ENCODE measurements around the gene CCDC40.

The CCDC40 gene

DNA sequence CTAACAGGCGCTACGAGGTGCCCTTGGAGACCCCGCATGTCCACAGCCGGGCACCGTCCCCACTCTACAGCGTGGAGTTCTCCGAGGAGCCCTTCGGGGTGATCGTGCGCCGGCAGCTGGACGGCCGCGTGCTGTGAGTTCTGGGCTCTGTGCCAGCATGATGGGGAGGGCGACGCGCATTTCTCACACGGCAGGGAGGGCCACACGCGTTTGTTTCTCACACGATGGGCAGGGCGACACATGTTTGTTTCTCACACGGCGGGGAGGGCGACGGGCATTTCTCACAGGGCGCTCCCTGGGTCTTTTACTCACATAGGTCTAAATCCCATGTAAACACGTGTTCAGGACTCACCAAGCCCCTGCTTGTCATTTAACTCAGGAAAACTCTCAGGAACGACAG, 69.3 kb downstream of the CCDC40 start:
- no peak for DNase-seq

DNA sequence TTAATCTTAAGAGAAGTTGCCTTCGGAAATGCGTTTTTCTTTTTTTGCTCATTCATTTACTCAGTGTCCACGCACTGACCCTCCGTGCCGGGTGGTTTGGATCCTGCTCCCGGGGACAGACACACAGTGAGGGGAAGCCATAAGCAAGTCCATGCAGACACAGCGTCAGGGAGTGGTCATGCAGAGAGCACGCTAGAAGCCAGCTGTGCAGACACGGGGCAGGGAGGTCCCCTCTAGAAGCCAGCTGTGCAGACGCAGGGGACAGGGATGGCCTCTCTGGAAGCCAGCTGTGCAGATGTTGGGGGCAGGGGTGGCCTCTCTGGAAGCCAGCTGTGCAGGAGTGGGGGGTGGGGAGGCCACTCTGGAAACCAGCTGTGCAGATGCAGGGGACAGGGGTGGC, 69.7 kb downstream of the CCDC40 start:
- no peak for DNase-seq

DNA sequence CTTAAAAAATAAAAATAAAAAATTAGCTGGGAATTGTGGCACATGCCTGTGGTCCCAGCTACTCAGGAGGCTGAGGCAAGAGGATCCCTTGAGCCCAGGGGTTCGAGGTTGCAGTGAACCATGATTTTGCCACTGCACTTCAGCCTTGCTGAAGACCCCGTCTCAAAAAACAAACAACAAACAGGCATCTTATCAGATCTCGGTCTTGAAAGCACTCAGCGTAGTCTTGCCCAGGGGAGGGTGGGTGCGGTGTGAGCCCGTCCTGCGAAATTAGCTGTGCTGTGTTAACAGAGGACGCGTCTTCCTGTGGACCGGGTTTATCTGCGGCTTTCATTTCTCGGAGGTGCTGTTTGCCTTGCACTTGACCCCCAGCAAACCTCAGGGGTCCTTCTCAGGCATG, 70.3 kb downstream of the CCDC40 start:
- DNase-seq = no peak

DNA sequence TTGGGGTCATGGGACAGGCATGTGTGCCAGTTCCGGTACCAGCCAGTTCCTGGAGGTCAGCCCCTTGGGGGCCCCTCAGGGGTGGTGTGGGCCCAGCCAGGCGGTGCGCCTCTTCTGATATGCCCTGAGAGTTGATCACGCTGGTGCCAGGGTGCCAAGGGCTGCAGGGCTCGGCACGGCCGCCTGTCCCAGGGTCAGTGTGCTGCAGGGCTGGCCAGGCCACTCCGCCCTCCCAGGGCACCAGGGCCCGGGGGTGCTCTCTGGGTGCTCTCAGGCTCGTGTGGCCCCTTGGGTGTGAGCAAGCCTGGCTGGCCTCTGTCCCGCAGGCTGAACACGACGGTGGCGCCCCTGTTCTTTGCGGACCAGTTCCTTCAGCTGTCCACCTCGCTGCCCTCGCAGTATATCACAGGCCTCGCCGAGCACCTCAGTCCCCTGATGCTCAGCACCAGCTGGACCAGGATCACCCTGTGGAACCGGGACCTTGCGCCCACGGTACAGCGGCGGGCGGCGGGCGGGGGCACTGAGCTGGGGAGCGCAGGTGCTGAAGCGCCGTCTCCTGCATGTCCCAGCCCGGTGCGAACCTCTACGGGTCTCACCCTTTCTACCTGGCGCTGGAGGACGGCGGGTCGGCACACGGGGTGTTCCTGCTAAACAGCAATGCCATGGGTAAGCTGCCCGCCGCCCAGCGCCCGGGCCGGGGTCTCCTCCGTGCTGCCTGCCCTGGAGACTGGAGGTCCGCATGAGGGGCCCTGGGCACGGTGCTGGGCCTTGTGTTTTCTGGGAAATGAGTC, 71.0 kb downstream of the CCDC40 start:
- no peak for DNase-seq

DNA sequence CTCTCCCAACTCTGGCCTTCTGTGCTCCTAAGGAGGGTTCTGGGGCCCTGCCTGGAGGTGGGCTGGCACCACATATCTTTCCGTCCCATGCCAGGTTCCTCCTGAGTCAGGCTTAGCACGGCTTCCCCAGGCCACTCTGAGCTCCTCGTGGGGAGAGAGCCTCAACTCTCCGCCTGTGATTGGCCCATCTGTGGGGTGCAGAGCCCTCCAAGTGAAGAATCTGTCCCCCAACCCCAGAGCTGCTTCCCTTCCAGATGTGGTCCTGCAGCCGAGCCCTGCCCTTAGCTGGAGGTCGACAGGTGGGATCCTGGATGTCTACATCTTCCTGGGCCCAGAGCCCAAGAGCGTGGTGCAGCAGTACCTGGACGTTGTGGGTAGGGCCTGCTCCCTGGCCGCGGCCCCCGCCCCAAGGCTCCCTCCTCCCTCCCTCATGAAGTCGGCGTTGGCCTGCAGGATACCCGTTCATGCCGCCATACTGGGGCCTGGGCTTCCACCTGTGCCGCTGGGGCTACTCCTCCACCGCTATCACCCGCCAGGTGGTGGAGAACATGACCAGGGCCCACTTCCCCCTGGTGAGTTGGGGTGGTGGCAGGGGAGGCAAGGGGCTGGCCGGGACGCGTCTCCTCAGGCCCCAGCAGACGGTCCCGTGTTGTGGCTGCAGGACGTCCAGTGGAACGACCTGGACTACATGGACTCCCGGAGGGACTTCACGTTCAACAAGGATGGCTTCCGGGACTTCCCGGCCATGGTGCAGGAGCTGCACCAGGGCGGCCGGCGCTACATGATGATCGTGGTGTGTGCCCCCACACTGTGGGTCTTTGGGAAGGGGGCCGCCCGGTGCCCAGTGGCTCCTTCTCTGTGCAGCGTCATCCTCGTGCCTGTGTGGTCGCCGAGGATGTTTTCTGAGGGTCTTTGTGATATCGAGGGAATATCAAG, 71.9 kb downstream of the CCDC40 start:
- no peak for DNase-seq

DNA sequence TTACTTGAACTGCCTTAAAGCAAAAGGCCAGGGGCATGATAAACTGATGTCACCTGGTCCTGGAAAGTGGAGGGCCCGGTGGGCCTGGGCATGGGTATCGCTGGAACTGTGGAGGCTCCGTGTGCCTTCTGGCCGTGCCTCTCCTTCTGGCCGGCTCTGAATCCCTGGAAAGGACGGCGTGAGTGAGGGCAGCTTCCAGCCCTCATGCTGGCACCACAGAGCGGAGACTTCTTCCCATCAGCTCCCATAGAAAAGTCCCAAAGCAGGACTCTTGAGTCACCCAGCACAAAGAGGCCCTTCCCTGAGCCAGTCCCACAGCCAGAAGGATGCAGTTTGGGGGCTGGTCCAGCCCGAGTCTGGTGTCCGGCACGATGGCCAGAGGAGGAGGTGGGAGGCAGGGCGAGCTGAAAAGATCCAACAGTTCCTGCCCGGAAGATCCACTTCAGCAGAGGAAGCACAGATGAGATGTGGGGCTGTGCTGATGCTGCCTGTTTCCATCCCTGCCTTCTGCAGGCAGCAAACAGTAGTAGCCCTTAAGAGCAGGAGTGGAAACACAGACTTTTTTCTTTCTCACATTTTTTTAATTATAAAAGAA, 72.7 kb downstream of the CCDC40 start:
- DNase-seq = no peak

DNA sequence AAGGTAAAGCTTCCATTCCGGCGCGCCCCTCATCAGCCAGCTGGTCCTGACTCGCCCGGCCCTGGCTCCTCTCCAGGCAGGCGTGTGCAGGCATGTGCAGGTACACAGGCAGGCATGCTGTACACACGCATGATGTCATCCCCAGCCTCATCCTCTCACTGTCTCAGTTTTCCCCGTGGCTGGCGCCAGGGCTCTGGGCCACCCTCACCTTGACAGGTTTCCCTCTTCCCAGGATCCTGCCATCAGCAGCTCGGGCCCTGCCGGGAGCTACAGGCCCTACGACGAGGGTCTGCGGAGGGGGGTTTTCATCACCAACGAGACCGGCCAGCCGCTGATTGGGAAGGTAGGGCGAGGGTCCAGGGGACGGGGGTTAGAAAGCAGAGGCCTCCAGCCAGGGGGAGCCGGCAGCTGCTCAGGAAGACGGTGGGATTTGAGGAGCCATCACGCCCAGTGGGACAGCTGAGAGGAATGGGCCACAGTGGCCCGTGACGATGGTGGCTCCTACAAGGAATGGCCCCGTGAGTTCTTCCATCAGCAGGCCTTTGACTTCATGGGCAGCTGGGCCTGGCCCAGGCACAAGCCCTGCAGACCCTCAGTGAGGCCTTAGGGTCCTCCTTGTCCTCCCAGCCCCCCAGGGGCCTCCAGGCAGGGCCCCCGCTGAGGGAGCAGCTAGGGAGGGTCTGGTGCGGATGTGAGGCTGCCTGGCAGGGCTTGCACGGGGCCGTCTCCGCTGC, 73.4 kb downstream of the CCDC40 start:
- no peak for DNase-seq

DNA sequence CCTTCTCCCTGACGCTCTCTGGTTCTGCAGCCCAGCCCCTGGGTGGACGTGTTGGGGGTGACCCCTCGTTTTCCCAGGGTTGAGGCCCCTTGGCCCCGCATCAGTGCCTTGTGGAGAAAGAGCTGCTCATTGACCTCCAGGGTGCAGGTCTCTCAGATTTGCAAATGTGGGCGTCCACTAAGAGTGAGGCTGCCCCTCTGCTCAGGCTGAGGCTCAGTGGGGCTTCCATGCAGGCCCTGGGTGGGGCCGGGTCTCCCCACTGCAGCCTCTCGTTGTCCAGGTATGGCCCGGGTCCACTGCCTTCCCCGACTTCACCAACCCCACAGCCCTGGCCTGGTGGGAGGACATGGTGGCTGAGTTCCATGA, 74.0 kb downstream of the CCDC40 start:
- DNase-seq = no peak

DNA sequence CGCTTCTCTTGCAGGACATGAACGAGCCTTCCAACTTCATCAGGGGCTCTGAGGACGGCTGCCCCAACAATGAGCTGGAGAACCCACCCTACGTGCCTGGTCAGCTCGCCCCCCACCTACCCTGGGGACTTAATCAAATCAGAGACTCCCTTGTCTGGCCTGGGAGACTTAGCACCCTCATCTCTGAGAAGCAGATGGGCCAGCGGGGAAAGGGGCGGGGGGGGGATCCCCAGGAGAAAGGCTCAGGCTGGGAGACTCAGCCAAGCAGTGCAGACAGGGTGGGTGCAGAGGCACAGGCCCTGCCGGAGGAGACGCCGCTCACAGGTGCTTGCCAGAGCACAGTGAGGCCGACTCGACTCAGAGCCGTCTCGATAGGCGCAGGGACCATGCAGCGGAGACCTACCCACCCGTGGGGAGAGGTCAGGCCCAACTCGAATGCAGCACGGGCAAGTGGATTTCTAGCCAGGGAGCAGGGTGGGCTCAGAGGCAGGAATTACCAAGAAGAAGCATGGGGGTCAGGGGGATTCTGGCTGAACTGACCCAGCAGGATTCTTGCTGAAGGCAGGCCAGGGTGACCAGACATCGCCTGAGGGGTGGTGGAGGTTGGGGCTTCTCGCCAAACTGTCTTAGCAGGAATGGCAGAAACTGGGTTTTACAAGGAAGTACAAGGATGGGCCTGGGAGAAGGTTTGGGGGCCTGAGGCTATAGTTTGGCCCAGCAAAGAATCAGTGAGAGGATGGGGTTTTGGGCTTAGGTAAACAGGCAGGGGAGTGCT, 74.7 kb downstream of the CCDC40 start:
- no peak for DNase-seq

DNA sequence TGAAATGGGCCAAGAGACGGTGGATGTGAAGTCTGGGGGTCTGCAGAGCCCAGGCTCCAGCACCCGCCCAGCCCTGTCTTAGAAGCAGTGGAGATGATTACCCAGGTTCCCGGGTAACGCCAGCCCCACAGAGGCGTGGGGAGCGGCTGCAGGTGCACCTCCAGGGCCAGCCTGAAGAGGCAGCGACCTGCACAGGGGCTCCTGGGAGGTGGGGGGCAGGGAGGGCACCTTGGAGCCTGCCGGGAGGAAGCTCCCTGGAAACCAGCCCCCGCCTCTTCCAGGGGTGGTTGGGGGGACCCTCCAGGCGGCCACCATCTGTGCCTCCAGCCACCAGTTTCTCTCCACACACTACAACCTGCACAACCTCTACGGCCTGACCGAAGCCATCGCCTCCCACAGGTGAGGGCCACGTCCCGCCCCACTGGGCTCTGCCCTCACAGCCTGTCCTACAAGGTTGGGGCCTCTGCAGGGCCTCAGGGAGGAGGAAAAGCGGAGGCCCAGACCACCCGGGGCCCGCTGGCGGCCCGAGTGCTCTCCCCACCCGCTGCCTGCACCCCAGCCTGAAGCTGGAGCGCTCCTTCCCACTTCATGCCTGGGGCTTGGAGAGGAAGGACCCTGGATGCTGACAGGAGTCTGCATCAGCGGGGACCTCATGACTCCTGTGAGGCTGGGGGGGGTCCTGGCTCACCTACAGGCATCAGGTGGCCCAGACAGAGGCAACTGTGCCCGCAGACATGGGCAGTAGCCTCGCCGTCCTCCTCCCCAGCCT, 75.4 kb downstream of the CCDC40 start:
- no peak for DNase-seq

DNA sequence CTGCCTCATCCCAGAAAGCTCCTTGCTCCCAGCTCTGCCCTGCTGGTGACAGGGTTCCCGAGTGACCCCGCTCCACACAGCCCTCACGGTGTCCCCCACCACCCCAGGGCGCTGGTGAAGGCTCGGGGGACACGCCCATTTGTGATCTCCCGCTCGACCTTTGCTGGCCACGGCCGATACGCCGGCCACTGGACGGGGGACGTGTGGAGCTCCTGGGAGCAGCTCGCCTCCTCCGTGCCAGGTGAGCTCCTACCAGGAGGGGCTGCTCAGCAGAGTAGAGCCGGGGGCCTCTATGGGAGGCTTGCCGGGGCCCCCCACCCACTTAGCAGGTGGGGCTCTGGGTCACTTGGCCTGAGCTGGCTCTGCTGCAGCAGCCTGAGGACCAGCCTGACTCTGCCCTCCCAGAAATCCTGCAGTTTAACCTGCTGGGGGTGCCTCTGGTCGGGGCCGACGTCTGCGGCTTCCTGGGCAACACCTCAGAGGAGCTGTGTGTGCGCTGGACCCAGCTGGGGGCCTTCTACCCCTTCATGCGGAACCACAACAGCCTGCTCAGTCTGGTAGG, 76.1 kb downstream of the CCDC40 start:
- no peak for DNase-seq

DNA sequence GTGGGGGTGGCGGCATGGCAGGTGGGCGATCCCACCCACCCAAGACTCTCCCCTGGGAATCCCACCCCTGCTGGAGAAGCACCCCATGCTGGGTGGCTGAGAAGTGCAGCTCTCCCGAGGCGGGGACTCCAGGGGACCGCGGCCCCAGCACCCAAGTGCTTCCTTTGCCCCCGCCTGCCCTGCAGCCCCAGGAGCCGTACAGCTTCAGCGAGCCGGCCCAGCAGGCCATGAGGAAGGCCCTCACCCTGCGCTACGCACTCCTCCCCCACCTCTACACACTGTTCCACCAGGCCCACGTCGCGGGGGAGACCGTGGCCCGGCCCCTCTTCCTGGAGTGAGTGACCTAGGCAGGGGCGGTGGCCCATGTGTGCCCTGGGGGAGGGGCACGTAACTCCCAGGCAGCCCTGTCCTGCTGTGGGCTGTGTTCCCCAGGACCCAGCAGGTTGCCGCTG, 76.6 kb downstream of the CCDC40 start:
- DNase-seq = no peak

DNA sequence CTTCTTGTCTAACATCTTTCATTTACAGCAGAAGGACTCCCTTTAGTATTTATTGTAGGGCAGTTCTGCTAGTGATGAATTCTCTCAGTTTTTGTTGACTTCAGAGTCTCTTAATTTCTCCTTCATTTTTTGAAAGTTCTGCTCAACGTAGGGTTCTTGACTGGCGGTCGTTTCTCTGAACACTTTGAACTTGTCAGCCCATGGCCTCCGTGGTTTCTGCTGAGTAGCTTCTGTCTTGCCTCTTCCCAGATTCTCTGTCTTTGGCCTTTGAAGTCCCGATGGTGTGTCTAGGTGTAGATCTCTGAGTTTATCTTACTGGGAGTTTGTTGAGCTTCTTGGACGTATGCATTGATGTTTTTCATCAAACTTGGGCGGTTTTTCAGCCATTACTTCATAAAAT, 78.3 kb downstream of the CCDC40 start:
- DNase-seq = no peak

DNA sequence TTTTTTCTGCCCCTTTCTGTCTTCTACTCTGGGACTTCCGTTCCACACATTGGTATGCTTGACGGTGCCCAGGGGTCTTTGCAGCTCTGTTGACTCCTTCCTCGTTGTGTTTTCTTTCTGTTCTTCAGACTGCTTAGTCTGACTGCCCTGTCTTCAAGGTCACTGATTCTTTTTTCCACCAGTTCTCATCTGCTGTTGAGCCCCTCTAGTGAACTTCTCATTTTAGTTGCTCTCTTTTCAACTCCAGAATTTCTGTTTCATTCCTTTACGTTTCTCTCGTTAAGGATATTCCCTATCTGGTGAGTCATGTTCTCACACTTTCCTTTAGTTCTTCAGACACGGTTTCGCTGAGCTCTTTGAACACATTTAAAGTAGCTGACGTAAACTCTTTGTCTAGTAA, 78.7 kb downstream of the CCDC40 start:
- no peak for DNase-seq

DNA sequence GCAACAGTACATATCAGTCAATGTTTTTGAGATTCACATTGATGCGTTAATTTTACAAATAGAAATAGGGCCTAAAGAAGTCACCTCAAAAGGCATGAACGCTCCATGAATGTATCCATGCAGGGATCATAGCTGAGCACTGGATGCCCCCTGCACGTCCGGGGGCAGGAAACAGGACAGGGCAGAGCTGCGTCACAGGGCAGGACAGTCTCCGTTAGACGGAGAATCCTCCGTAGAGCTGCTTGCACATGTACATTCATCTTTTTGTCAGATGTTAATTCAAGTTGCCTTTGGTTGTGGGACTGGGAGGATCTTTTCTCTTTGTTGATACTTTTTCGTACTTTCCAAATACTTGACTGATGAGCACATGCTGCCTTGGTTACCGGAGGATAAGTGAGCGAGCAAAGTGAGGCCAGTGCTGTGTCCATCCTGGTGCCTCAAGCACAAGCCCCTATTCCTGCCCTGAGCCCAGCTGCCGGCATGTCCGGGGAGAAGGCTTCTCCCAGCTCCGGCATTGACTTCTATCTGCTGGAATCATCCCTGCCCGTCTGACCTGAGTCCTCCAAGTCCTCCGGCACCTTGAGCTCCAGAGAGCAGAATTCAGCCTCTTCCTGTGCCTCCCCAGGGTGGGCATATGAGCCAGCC, 80.0 kb downstream of the CCDC40 start:
- no peak for DNase-seq

DNA sequence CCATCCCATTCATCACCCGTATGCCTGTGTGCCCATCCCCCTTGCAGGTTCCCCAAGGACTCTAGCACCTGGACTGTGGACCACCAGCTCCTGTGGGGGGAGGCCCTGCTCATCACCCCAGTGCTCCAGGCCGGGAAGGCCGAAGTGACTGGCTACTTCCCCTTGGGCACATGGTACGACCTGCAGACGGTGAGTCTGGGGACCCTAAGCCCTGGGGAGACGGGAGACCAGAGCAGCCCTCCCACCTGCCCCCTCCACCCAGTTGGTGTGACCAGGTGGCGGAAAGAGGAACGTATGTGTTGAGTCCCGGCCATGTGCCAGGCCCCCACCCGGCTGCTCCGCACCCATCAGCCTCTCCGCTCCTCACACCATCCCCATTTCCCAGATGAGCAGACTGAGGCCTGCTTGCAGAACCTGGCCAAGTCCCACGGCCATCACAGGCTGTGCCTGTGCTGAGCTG, 80.5 kb downstream of the CCDC40 start:
- DNase-seq = no peak

DNA sequence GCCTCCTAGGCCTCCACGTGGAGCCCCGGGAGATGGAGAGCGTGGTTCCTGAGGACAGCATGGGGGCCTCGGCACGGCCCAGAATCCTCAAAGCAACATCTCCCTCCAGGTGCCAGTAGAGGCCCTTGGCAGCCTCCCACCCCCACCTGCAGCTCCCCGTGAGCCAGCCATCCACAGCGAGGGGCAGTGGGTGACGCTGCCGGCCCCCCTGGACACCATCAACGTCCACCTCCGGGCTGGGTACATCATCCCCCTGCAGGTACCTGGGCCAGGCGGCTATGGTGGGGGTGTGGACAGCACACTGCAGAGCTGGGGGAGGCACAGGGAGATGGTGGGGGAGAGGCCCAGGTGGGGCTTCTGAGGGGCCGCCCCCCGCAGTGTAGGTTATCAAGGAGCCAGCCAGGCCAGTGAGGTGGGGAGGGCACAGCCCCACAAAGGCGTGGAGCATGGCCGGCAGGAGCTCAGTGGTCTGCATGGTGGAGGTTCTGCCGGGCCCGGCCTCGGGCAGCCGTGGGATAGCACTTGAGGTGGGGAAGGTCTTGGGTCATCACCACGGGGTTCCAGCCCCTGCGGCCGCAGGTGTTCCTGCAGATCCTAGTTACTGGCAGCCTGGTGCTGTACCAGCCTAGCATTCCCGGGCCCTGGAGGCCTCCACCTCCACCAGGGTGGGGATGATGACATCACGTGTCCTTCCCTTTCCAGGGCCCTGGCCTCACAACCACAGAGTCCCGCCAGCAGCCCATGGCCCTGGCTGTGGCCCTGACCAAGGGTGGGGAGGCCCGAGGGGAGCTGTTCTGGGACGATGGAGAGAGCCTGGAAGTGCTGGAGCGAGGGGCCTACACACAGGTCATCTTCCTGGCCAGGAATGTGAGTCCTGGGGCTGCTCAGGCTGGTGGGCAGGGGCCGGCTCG, 81.3 kb downstream of the CCDC40 start:
- DNase-seq = no peak

DNA sequence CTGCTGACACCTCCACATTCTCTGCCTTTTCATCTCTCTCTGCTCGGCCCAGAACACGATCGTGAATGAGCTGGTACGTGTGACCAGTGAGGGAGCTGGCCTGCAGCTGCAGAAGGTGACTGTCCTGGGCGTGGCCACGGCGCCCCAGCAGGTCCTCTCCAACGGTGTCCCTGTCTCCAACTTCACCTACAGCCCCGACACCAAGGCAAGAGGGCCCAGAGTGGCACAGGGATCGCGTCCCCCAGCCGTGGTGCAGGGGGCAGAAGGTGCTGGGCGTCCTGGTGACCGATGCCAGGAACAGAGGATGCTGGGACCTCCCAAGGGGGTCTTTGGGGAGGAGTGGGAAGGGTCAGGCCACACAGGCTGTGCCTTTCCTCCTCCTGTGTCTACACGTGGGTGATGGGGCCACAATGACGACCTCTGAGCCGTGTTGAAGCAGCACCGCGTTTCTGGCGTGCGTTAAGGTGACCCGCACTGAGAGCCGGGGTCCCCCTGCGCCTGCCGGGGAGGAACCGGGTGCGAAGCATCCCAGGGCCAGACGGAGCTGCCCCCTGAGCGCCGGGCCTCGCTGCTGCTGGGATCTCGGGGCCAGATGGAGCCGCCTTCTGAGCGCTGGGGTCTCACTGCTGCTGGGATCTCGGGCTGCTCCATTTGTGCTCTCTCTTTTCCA, 82.3 kb downstream of the CCDC40 start:
- DNase-seq = no peak

All from DMS 273 treated with DMSO at 0.1 percent for 48 hours (cell line).